Skin epidermis (tissue), 12 donors: ENCODE data around the gene TBC1D5.

ENCODE experiments used
- H3K27ac ChIP-seq, 21 experiments: fragments of 200-600 bp; sonication (generic) in 11 of 21; one replicate each; pipeline ENCODE4 v1.5.0; 2020; ENCODE audit warnings: mild to moderate bottlenecking in 3 of 21, inconsistent platforms in 2 of 21, moderate library complexity in 2 of 21
- H3K4me3 ChIP-seq, 7 experiments: fragments of 200-600 bp; sonication (generic) in 2 of 7; one replicate each; pipeline ENCODE4 v1.5.0; 2020; ENCODE audit warnings: inconsistent platforms in 2 of 7, mild to moderate bottlenecking in 2 of 7, moderate library complexity in 1 of 7

TBC1D5 gene

DNA sequence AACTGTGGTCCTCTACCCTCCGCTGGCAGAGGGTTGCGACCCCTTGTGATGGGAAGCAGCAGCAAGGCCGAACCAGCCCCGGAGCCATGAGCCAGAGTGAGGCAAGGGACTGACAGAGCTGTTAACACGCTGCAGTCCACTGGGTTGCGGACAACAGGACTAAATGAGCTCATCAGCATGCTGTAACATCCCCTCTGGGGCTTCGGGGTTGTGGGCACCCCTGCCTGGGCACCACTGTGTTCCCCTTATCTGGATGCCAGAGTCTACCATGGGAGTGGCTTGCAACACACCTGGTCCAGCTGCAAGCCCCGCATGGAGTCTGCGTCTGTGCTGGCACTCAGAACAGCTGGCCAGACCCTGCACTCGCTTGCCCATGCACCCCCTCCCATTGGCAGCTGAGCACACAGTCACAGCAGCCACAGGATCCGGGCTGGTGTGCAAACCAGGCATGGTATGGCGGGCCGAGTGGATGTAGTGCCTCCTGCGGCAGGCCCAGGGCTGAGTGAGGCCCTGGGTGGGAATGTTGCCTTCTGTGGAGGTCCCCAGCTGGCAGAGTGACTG is 453.5 kb downstream of the TBC1D5 start:
- no peak overlapping the region for H3K4me3 ChIP-seq
- no peak overlapping the region for H3K27ac ChIP-seq

DNA sequence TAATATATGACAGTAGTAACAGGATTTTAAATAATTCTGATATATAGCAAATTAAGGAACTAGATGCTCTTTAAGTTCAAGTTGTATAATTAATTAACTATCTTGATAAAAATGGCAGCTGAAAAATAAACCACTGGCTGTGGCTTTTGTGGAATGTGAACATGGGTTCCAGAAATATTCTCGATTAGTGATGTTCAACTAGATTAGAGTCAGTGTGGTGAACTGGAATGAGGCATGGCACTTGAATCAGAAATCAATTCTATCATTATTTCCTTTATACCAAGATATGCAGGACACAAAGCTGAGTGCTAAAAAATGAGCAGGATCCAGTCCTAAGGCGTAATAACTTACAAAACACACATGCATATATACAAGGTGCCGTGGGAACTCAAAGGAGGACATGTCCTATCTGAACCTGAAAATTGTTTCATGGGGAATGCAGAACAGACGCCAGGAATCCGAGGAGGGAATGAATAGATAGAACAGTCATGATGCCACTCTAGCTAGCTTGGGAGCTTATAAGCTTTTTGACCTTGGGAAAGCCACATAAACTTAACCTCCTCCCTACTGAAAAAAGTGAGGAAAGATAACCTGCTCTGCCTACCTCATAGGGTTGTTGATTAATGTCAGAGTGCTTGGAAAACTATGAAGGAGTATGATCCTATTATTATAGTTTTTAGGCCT is 455.3 kb downstream of the TBC1D5 start:
- no peak overlapping the region for H3K27ac ChIP-seq
- no peak overlapping the region for H3K4me3 ChIP-seq

DNA sequence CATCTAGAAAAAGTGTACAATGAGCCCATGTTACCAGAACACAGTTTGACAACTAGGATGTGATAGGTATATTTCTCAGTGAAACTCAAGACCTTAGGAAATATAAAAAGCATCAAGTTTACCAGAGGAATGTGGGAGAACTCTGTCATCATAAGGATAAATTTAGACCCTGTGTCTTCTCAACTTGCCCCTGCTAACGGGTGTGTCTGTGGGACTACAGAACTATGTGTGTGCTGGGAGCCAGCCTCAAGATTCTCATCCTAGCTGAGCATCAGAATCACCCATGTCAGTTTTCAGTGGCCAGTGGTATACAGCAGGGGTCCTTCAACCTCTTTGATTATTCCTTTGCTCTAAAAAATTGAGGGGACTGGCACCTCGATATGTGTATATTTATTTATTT is 464.4 kb downstream of the TBC1D5 start:
- no peak overlapping the region for H3K27ac ChIP-seq
- no peak overlapping the region for H3K4me3 ChIP-seq

DNA sequence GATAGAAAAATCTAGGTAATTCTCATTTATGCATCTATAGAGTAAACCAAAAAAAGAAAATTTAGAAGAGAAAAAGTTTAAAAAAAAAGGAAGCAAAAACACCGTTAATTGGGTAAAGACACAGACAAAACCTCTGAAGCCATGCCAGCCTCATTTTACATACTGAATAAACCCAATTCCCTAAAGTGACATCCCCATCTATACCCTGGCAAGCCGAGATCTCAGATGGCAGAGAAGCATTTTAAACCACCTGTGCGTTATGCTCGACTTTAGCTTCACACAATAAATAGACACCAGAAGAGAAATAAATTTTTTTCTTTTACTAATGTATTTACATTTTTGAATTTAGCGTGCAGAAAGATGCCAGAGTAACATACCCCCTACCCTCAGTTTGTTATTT is 475.6 kb downstream of the TBC1D5 start:
- Histone ChIP-seq H3K4me3 (no peak overlapping the region), H3K27ac (no peak overlapping the region)

DNA sequence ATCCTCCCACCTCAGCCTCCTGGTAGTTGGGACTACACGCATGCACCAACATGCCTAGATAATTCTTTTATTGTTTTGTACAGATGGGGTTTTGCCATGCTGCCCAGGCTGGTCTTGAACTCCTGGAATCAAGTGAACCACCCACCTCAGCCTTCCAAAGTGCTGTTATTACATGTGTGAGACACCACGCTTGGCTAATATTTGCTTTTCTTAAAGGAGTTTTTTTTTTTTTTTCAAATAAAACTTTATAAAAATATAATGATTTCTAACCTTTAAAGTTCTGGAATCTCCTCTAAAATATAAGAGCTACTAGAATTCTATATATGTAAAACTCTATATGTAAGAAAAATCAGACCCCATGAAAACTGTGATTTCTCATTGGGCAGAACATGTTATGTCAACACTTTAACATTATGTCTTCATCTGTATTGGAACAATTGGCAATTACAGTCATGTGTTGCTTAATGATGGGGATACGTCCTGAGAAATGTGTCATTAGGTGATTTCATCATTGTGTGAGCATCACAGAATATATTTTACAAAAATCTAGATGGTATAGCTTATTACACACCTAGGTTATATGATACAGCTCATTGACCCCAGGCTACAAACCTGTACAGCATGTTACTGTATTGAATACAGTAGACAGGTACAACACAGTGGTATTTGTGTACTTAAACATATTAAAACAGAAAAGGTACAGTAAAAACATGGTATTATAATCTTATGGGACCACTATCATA is 480.6 kb downstream of the TBC1D5 start:
- Histone ChIP-seq H3K4me3 (no peak overlapping the region), H3K27ac (no peak overlapping the region)

DNA sequence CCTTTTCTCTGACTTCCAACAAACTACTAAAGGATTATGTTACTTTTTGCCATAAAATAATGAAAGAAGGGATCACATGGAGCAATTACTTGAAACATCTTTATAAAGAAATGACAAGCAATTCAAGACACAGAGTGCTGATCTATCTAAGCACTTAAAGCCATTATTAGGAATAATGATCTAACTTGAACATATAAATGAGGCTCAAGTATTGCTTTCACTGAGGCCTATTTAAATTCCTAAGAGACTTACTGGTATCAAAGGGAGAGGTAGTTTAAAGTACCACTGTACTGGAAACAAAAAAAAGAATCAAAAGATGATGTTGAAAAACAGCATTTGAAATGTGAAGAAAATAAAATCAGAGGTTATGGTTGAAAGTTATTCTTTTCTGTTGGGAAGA is 482.2 kb downstream of the TBC1D5 start:
- Histone ChIP-seq H3K27ac (no peak overlapping the region), H3K4me3 (no peak overlapping the region)

DNA sequence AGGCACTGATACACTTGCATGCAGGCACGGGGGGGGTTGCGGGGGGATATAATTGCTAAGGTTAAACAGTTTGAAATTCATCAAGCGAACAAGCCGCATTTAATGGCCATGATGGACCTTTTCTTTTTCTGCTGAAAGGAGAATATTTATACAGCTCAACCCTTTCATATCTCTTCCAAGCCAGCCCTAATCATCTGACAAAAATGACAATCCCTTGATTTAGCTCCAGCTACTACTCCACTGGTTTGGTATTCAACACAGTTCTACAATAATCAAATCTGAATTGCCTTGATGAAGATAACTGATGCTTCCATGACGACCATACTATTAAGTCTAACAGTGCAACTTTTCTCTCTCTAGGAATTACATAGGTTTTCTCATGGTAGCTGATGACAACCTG is 482.7 kb downstream of the TBC1D5 start:
- Histone ChIP-seq H3K27ac (no peak overlapping the region), H3K4me3 (no peak overlapping the region)

DNA sequence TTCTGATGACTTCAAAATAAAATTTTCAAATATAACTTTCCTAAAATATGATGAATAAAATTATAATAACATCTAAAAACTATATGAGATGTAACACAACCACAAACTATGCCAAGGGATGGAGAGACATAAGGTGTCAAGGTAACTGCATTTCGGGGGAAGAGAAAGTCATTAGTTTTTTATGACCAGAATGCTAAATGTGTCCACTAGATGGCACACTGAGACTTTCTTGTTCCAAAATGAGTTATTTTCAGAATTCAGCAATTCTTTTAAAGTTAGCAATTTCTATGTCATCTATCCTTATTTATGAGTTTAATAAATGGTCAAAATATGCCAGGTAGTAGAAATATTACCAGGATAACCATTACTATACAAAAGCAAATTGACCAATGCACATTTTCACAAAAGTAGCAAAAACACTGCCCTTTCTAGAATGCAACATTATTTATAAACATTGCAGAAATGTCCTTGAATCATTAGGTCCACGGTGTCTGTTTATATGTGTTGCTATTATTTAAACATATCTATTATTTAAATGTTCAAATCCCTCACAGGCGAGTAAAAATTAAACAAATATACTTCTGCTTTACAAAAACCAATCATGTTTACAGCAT is 483.5 kb downstream of the TBC1D5 start:
- Histone ChIP-seq H3K4me3 (no peak overlapping the region), H3K27ac (no peak overlapping the region)

DNA sequence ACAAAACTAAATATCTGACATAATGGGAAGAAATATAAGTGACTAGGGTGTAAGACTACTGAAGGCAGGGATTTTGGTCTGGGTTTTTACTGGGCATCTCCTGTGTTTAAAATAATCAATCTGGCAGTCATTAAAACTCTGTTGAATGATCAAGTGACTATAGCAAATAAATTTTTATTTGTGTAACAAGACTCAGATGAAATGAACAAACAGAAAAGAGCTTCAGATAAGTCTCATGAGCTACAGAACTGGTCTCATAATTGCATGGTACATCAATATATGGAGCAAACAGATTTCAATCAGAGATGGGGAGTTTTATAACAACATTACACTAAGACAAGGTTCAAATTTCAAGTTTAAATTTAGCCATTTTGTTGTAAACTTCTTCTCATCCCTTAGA is 485.2 kb downstream of the TBC1D5 start:
- H3K27ac ChIP-seq = no peak overlapping the region
- no peak overlapping the region for H3K4me3 ChIP-seq

DNA sequence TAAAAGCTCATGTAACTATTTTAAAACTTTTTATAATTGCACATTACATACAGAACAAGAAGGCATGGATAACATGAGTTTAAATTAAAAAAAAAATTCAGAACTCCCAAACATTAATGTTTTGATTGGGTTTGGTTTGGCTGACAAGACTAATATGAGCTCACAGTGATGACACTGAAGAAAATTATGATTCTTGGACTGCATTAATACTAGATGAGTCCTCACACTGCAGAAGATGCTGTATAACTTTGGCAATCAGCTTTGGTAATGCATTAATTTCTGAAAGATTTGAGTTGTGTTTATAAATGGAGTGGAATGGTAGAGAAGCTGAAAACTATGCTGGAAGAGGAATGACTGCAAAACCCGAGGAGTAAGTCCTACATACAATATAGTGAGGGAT is 498.8 kb downstream of the TBC1D5 start:
- no peak overlapping the region for H3K27ac ChIP-seq
- no peak overlapping the region for H3K4me3 ChIP-seq

DNA sequence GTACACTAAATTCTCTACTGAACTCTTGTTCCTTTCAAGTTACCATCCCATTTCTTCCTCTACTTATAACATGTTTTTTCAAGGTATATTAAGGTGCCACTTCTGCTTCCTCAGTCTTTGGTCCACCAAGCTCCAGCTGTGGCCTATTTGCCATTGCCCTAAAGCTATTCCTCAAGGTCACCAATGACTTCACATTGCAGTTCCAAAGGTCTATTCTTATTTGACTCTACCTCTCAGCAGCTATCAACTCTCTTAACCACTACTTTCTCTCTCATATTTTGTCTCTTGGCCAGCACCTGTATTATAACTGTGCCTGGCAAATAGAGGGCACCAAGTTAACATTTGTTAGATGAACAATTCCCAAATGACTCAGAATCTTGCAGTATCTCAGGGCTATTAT is 503.0 kb downstream of the TBC1D5 start:
- Histone ChIP-seq H3K27ac (no peak overlapping the region), H3K4me3 (no peak overlapping the region)

DNA sequence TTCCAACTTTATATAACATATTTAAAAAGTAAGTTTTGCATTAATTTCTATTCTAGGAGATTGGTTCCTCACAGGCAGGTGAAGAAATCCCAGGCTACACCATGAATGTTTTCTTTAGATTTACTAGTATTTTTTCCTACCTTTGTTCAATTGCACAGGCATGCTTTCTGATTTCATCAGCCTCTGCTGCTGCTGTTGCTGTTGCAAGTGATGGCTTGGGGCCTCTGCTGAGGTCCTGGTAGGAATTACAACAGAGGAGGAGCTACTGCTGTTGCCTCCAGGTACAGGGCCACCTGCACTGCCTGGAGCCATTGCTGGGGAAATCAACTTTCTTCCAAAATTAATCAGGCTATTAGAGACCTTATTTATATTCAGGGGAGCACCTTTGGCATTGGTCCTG is 504.4 kb downstream of the TBC1D5 start:
- H3K27ac ChIP-seq = no peak overlapping the region
- H3K4me3 ChIP-seq = no peak overlapping the region

DNA sequence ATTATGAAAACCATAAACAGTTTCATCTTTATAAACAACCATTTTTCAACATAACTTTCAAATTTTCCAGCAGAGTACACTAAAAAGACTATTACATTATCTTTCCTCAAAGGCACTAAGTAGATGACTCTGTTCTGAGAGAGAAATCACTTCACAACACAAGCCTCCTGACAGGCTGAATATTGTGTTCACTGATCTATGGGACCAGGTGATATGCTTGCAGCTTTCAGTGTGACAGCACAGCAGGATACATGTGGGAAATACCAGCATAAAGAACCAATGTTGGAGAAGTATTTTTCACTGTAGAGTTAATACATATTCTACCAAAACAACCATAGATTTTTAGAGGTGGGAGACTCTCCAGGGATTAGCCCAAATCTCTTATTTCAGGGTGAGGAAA is 507.1 kb downstream of the TBC1D5 start:
- Histone ChIP-seq H3K4me3 (no peak overlapping the region), H3K27ac (no peak overlapping the region)

DNA sequence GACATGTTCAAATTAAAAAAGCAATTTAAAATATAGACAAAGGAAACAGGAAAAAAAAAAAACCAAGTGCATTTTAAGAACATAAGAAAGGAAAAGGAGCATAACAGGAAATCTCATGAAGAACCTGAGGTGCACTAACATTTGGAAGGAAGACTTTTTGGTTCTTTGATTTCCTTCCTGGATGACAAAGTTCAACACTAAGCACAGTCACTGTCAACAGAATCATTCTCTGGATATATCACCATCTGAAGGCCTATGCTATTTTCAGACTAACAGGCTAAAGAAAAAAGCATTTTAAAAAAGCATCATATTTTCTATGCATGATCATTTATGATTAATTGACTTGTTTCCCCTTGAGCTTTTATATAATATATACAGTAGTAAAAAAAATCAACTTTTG is 508.0 kb downstream of the TBC1D5 start:
- H3K27ac ChIP-seq = no peak overlapping the region
- no peak overlapping the region for H3K4me3 ChIP-seq

DNA sequence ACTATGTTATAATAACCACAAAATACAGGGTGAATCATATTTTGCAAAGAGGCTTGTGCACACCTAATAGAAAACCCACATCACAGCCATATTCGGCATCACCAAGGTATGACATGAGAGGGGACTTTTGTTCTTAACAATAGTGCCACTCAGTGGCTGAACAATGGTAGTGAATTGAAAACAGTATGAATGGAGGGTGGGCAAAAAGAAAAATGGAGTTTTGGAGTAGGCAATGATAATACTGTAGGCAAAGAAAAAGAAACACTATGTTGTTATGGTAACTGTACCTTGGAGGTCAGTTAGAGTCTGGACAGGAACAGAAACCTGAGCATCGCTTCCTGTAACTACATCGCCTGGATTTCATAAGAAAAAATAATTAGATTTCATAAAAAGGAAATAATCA is 509.0 kb downstream of the TBC1D5 start:
- H3K4me3 ChIP-seq = no peak overlapping the region

DNA sequence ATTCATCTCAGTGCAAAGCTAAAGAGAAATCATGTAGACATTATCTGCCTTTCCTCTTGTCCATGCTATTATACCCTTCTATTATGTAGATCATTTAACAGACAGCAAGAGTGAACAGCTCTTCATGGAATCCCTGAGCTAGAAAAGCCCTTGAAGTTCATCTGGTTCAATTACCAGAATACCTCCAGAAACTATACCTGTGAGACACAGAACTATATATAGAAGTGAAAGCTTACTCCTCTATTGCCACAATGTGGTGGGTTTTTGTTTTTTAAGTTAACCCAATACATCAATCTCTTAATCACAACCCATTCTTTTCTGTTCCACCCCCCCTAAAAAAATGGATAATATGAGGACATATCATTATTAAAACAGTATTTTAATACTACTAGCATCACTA is 510.0 kb downstream of the TBC1D5 start:
- H3K27ac ChIP-seq = no peak overlapping the region
- H3K4me3 ChIP-seq = no peak overlapping the region

More for the DNA sequence above, 509.0 kb downstream of the TBC1D5 start:
- no peak overlapping the region for H3K27ac ChIP-seq

DNA sequence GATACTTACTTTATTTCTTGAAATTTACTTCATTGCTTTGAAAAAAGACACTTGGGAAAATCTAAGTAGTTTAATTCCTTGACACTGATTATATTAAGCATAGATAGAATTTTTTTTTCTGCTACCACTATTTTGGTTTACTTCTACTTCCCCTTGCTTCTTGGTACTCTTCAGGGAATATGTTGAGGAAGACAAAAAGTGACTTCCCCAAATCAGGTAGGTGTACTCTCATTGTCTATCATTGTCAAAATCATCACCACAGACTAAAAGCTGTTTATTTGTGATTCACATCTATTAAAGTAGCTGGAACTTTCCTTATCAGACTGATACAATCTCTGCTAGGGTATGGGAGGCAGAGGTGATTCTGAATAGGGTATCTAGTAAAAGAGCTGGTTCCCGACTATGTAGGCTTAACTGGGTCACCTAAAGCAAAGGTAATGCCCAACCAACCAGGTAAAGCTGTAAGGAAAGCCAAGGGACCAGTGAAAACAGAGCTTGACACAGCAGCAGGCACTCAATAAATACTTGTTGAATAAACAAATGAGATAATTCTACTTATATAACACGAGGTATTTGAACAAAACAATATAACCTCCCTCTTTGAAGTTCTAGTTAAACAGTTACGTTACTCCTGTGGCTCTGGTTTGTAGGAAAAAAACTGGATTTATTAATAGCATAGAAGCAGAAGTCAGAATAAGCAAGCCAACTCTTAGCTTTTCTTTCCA is 510.7 kb downstream of the TBC1D5 start:
- H3K27ac ChIP-seq = no peak overlapping the region

DNA sequence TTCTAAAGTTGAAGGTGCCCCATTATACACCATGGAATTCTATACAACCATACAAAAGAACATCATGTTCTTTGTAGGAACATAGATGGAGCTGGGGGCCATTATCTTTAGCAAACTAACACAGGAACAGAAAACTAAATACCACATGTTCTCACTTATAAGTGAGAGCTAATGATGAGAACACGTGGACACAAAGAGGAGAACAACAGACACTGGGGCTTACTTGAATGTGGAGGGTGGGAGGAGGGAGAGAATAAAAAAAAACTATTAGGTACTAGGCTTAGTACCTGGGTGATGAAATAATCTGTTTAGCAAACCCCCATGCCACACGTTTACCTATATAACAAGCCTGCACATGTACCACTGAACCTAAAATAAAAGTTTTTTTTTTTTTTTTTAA is 515.0 kb downstream of the TBC1D5 start:
- Histone ChIP-seq H3K4me3 (no peak overlapping the region), H3K27ac (no peak overlapping the region)

More for the DNA sequence above, 510.7 kb downstream of the TBC1D5 start:
- no peak overlapping the region for H3K4me3 ChIP-seq

DNA sequence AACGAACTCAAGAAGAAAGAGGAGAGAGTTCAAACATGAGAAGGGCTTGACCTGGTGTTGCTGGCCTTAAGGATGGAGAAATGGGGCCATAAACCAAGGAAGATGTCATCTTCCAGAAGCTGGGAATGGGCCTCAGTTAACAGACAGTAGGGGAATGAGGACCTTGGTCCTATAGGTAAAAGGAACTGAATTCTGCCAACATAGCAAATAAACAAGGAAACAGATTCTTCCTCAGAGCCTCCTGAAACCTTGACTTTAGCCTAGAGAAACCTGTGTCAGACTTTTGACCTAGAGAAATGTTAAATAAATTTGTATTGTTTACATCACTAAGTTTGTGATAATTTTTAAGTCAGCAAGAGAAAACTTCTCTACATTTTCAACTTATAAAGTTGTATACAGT is 520.9 kb downstream of the TBC1D5 start:
- Histone ChIP-seq H3K4me3 (no peak overlapping the region), H3K27ac (no peak overlapping the region)

DNA sequence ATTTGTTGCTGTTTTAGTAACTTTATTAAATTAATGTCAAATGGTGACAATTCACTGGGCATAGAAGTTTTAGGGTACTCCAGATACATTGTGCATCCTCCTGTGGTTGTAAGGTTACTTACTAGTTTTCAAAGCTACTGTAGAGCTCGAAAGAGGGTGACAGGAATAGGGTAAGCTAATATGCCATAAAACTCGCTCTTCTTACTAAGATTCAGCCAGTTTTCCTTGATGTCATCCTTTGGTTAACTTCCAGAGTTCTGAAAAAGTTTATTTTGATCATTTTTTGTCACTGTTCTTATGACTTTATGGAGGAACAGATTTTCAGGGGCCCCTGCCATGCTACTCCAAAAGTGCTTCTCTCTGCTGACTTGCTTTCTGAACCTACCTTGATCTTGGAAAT is 522.8 kb downstream of the TBC1D5 start:
- H3K4me3 ChIP-seq = no peak overlapping the region

More for the DNA sequence above, 522.8 kb downstream of the TBC1D5 start:
- no peak overlapping the region for H3K27ac ChIP-seq
